Spinal cord (tissue), 10 donors: ENCODE measurements around the gene CPSF6. TPM values are rescaled to one million over a fixed set of nuclear protein-coding genes. Genes with fewer than 3 reads are reported as not detected.

Experiments
- DNase-seq, 6 donors: peaks; one replicate each; pipeline versions ENCODE4 v3.0.0 to v3.0.0-alpha.2; 2013 to 2015; ENCODE audit warnings: low spot score in 6 of 6, low read depth in 4 of 6
- H3K27ac ChIP-seq: one replicate; pipeline ENCODE4 v1.5.1; 2013; ENCODE audit warnings: low read depth, low read length, control low read depth
- H3K27me3 ChIP-seq: one replicate; pipeline ENCODE4 v1.6.1; 2013; ENCODE audit warnings: low read length; ENCODE audit not compliant: control insufficient read depth, insufficient read depth
- H3K36me3 ChIP-seq: one replicate; pipeline ENCODE4 v1.6.1; 2013; ENCODE audit warnings: low read length; ENCODE audit not compliant: control insufficient read depth, insufficient read depth
- H3K4me1 ChIP-seq: one replicate; pipeline ENCODE4 v1.6.1; 2013; ENCODE audit warnings: low read length; ENCODE audit not compliant: control insufficient read depth, insufficient read depth
- H3K4me3 ChIP-seq: one replicate; pipeline ENCODE4 v1.5.1; 2013; ENCODE audit warnings: low read depth, low read length, control low read depth
- H3K9me3 ChIP-seq: one replicate; pipeline ENCODE4 v1.6.1; 2013; ENCODE audit warnings: low read length; ENCODE audit not compliant: control insufficient read depth, insufficient read depth
- WGBS: methylation state at CpG from one replicate; pipeline ENCODE4 v1.1.5; 2013; ENCODE audit warnings: missing lambda C conversion rate; ENCODE audit not compliant: insufficient coverage; 5-methylcytosine and 5-hydroxymethylcytosine counted together
- polyA plus RNA-seq, 2 donors: library from polyadenylated mRNA; unstranded; fragments of 120-200 nt; gene quantifications; one replicate each; pipeline ENCODE4 v1.2.1, GENCODE V29; 2013; ENCODE audit not compliant: insufficient read length in 2 of 2
- total RNA-seq, 2 donors: library from RNA; depleted of rRNA in 1 of 2; stranded (reverse); fragments of 120-200 nt in 1 of 2; fragments of >200 nt in 1 of 2; gene quantifications; one replicate each; pipeline versions ENCODE4 v1.2.3 to v1.2.4, GENCODE V29; 2013 to 2014
- donor health status: healthy.

Gene CPSF6
- total and polyA plus RNA-seq, 4 donors, result 41.1 to 83.0 (median 76.0) TPM

GRCh38 chr12:69238589-69239351 is 599 bp upstream of the CPSF6 start:
- H3K36me3 ChIP-seq, result no peaks in the 10 kb centered on the region

GRCh38 chr12:69239922-69240630 is 707 bp downstream of the CPSF6 start:
- Histone ChIP-seq H3K4me1 (peaks cover 9% of the 10 kb centered on the region), H3K9me3 (no peaks in the 10 kb centered on the region), H3K27ac (peak overlapping the region; percentile 88), H3K4me3 (peak overlapping the region; percentile 92), H3K27me3 (no peaks in the 10 kb centered on the region), H3K36me3 (peaks cover 3% of the 10 kb centered on the region)
- under 1% methylated on average over 64 of the region's 68 CpGs for WGBS
- DNase-seq, result peak; percentile 19 to 80 (median 40)

More at GRCh38 chr12:69238589-69239351, 599 bp upstream of the CPSF6 start:
- DNase-seq, result peak in 2 of 6 donors; percentile 23 to 61
- H3K27ac ChIP-seq, result peak overlapping the region; percentile 86
- H3K9me3 ChIP-seq, result no peaks in the 10 kb centered on the region
- WGBS, result 13% methylated on average over 11 of the region's 16 CpGs
- peaks cover 5% of the 10 kb centered on the region for H3K4me1 ChIP-seq
- peak overlapping the region; percentile 57 for H3K4me3 ChIP-seq
- no peaks in the 10 kb centered on the region for H3K27me3 ChIP-seq

- H3K4me3 ChIP-seq, result peak overlapping the region; percentile 92
- no peaks in the 10 kb centered on the region for H3K9me3 ChIP-seq
- H3K4me1 ChIP-seq, result peaks cover 9% of the 10 kb centered on the region
- peak overlapping the region; percentile 88 for H3K27ac ChIP-seq
- peaks cover 3% of the 10 kb centered on the region for H3K36me3 ChIP-seq
- WGBS, result 0% methylated on average over 4 of the region's 11 CpGs
- DNase-seq, result peak in 2 of 6 donors; percentile 33 to 73
- no peaks in the 10 kb centered on the region for H3K27me3 ChIP-seq
These were observed 1.2 kb downstream of the CPSF6 start for GRCh38 chr12:69240631-69240995.

- WGBS, result no CpG with 5 or more reads among the region's 5 CpGs
- peaks cover 9% of the 10 kb centered on the region for H3K4me1 ChIP-seq
- peak overlapping the region; percentile 92 for H3K4me3 ChIP-seq
- no peaks in the 10 kb centered on the region for H3K27me3 ChIP-seq
- DNase-seq, result peak in 1 of 6 donors; percentile 31
- peaks cover 3% of the 10 kb centered on the region for H3K36me3 ChIP-seq
- no peaks in the 10 kb centered on the region for H3K9me3 ChIP-seq
- no peak overlapping the region for H3K27ac ChIP-seq
These were observed 2.2 kb downstream of the CPSF6 start for GRCh38 chr12:69241438-69242092.

- Histone ChIP-seq H3K4me1 (peaks cover 9% of the 10 kb centered on the region), H3K27me3 (no peaks in the 10 kb centered on the region)
These were observed 4.0 kb downstream of the CPSF6 start for GRCh38 chr12:69243099-69244084.

GRCh38 chr12:69247268-69248018 is 8.1 kb downstream of the CPSF6 start:
- Histone ChIP-seq H3K4me3 (no peak overlapping the region), H3K27me3 (no peaks in the 10 kb centered on the region), H3K36me3 (peaks cover 3% of the 10 kb centered on the region), H3K9me3 (no peaks in the 10 kb centered on the region), H3K4me1 (peaks cover 9% of the 10 kb centered on the region), H3K27ac (no peak overlapping the region)
- no CpG with 5 or more reads among the region's 3 CpGs for WGBS
- no peak for DNase-seq

More at GRCh38 chr12:69243099-69244084, 4.0 kb downstream of the CPSF6 start:
- no peak for DNase-seq
- H3K27ac ChIP-seq, result no peak overlapping the region
- H3K9me3 ChIP-seq, result no peaks in the 10 kb centered on the region
- H3K4me3 ChIP-seq, result no peak overlapping the region
- WGBS, result 50% methylated on average over 1 of the region's 7 CpGs
- H3K36me3 ChIP-seq, result peaks cover 3% of the 10 kb centered on the region

GRCh38 chr12:69252033-69252432 is 12.7 kb downstream of the CPSF6 start:
- H3K9me3 ChIP-seq, result no peaks in the 10 kb centered on the region
- H3K4me1 ChIP-seq, result no peaks in the 10 kb centered on the region
- no peak overlapping the region for H3K4me3 ChIP-seq
- DNase-seq, result no peak
- H3K36me3 ChIP-seq, result no peaks in the 10 kb centered on the region
- H3K27ac ChIP-seq, result no peak overlapping the region
- WGBS, result 83% methylated on average over 1 of the region's 1 CpG
- no peaks in the 10 kb centered on the region for H3K27me3 ChIP-seq

- no peak overlapping the region for H3K4me3 ChIP-seq
- H3K9me3 ChIP-seq, result no peaks in the 10 kb centered on the region
- no peaks in the 10 kb centered on the region for H3K27me3 ChIP-seq
- H3K27ac ChIP-seq, result no peak overlapping the region
- H3K4me1 ChIP-seq, result no peaks in the 10 kb centered on the region
- H3K36me3 ChIP-seq, result peaks cover 13% of the 10 kb centered on the region
- peak in 2 of 6 donors; percentile 59 to 81 for DNase-seq
These were observed 14.7 kb downstream of the CPSF6 start for GRCh38 chr12:69254046-69254445.
